WTC11 (cell line): ENCODE results near the gene NCKIPSD. TPM values are rescaled to one million over a fixed set of nuclear protein-coding genes. Genes with fewer than 3 reads are reported as not detected.
A peak's percentile ranks its signal among the peaks of the same experiment; 100 is the strongest.

Experiments used
- ATAC-seq: fragments of 200-7000 bp; cut with Tn5 transposase; 2 replicates; pipeline ENCODE4 v1.10.0; 2021; ENCODE audit warnings: mild to moderate bottlenecking, moderate library complexity
- CTCF ChIA-PET: fragments of 300-600 bp; sonication (Branson Sonifier 250); formaldehyde crosslinking; loops from one replicate; lab custom pipeline; 2021; ENCODE audit warnings: antibody characterized with exemption; lab: Charles Lee
- POLR2A ChIA-PET: fragments of 350-600 bp; sonication (Branson Sonifier 250); formaldehyde crosslinking; loops from one replicate; lab custom pipeline; 2021; ENCODE audit warnings: antibody characterized with exemption; lab: Charles Lee
- DNase-seq: peaks from one replicate; pipeline ENCODE4 v3.0.0; 2021; ENCODE audit warnings: low spot score
- H3K27ac Mint-ChIP-seq: 2 replicates; pipeline ENCODE4 v1.8.0; 2021; ENCODE audit warnings: mixed read lengths
- H3K27me3 Mint-ChIP-seq: 2 replicates; pipeline ENCODE4 v1.8.0; 2021; ENCODE audit warnings: low read depth, mild to moderate bottlenecking, moderate library complexity, mixed read lengths
- H3K36me3 Mint-ChIP-seq: 2 replicates; pipeline ENCODE4 v1.8.0; 2021; ENCODE audit warnings: mixed read lengths
- H3K4me1 Mint-ChIP-seq: 2 replicates; pipeline ENCODE4 v1.8.0; 2022; ENCODE audit warnings: mixed read lengths
- H3K4me3 Mint-ChIP-seq: 2 replicates; pipeline ENCODE4 v1.8.0; 2021; ENCODE audit warnings: mild to moderate bottlenecking, moderate library complexity, mixed read lengths
- H3K9me3 Mint-ChIP-seq: 2 replicates; pipeline ENCODE4 v1.8.0; 2021; ENCODE audit warnings: mixed read lengths
- CBFB ChIP-seq: sonication (generic); formaldehyde crosslinking; IDR thresholded peaks from 2 replicates; pipeline ENCODE4 v1.8.1; 2022; ENCODE audit warnings: mild to moderate bottlenecking, low read depth, missing genetic modification reagents
- CREB1 ChIP-seq: sonication (generic); formaldehyde crosslinking; IDR thresholded peaks from 2 replicates; pipeline ENCODE4 v1.8.0; 2023; ENCODE audit warnings: mild to moderate bottlenecking, missing genetic modification reagents
- CREM ChIP-seq: sonication (generic); formaldehyde crosslinking; IDR thresholded peaks from 2 replicates; pipeline ENCODE4 v1.8.1; 2022; ENCODE audit warnings: mild to moderate bottlenecking, missing genetic modification reagents, moderate library complexity
- ELF4 ChIP-seq: sonication (generic); formaldehyde crosslinking; IDR thresholded peaks from 2 replicates; pipeline ENCODE4 v1.8.1; 2022; ENCODE audit warnings: low read depth, mild to moderate bottlenecking, moderate library complexity, missing genetic modification reagents
- ESRRA ChIP-seq: sonication (generic); formaldehyde crosslinking; IDR thresholded peaks from 2 replicates; pipeline ENCODE4 v1.8.1; 2022; ENCODE audit warnings: mild to moderate bottlenecking, missing genetic modification reagents, borderline replicate concordance
- GABPB1 ChIP-seq: sonication (generic); formaldehyde crosslinking; IDR thresholded peaks from 2 replicates; pipeline ENCODE4 v1.8.1; 2023; ENCODE audit warnings: mild to moderate bottlenecking, missing genetic modification reagents
- HMGA2 ChIP-seq: fragments of 250-450 bp; sonication (Bioruptor Pico); IDR thresholded peaks from 2 replicates; pipeline ENCODE4 v1.4.0; 2021; ENCODE audit warnings: mild to moderate bottlenecking, moderate library complexity
- JAZF1 ChIP-seq: fragments of 250-450 bp; sonication (Bioruptor Pico); IDR thresholded peaks from 2 replicates; pipeline ENCODE4 v1.9.0; 2021; ENCODE audit warnings: moderate library complexity, mild to moderate bottlenecking, inconsistent platforms
- JUN ChIP-seq: sonication (generic); formaldehyde crosslinking; IDR thresholded peaks from 2 replicates; pipeline ENCODE4 v1.8.0; 2023; ENCODE audit warnings: mild to moderate bottlenecking, missing genetic modification reagents
- NFE2L1 ChIP-seq: sonication (generic); formaldehyde crosslinking; IDR thresholded peaks from 2 replicates; pipeline ENCODE4 v1.8.1; 2023; ENCODE audit warnings: missing genetic modification reagents
- NFYB ChIP-seq: sonication (generic); formaldehyde crosslinking; conservative IDR thresholded peaks from 2 replicates; pipeline ENCODE4 v1.8.0; 2022; ENCODE audit warnings: low read depth, missing genetic modification reagents
- SMAD3 ChIP-seq: sonication (generic); formaldehyde crosslinking; IDR thresholded peaks from 2 replicates; pipeline ENCODE4 v1.8.0; 2022; ENCODE audit warnings: missing genetic modification reagents, mild to moderate bottlenecking, borderline replicate concordance
- ZNF416 ChIP-seq: fragments of 250-450 bp; sonication (Bioruptor Pico); IDR thresholded peaks from 2 replicates; pipeline ENCODE4 v1.9.0; 2021; ENCODE audit warnings: mild to moderate bottlenecking, inconsistent platforms
- ZNF423 ChIP-seq: fragments of 250-450 bp; sonication (Bioruptor Pico); IDR thresholded peaks from 2 replicates; pipeline ENCODE4 v2.1.2; 2022; ENCODE audit warnings: mild to moderate bottlenecking, moderate library complexity
- total RNA-seq: library from RNA; stranded (reverse); gene quantifications from 3 replicates; pipeline ENCODE4 v1.2.3, GENCODE V29; 2021
- TF ChIP-seq, protein P1 (sequence below): fragments of 250-450 bp; sonication (Bioruptor Pico); IDR thresholded peaks from 2 replicates; pipeline ENCODE4 v1.9.0; 2021; ENCODE audit warnings: moderate library complexity, mild to moderate bottlenecking, inconsistent platforms, borderline replicate concordance
- TF ChIP-seq, protein P2 (sequence below): sonication (generic); formaldehyde crosslinking; IDR thresholded peaks from 2 replicates; pipeline ENCODE4 v1.8.0; 2022; ENCODE audit warnings: mild to moderate bottlenecking, missing genetic modification reagents
- TF ChIP-seq, protein P3 (sequence below): sonication (generic); formaldehyde crosslinking; IDR thresholded peaks from 2 replicates; pipeline ENCODE4 v1.8.0; 2023; ENCODE audit warnings: missing genetic modification reagents
- TF ChIP-seq, protein P4 (sequence below): sonication (generic); formaldehyde crosslinking; IDR thresholded peaks from 2 replicates; pipeline ENCODE4 v1.8.0; 2022; ENCODE audit warnings: mild to moderate bottlenecking, missing genetic modification reagents
- TF ChIP-seq, protein P5 (sequence below): sonication (generic); formaldehyde crosslinking; IDR thresholded peaks from 2 replicates; pipeline ENCODE4 v1.8.0; 2022; ENCODE audit warnings: missing genetic modification reagents
- TF ChIP-seq, protein P6 (sequence below): sonication (generic); formaldehyde crosslinking; conservative IDR thresholded peaks from 2 replicates; pipeline ENCODE4 v1.8.1; 2022; ENCODE audit warnings: mild to moderate bottlenecking, missing genetic modification reagents
- TF ChIP-seq, protein P7 (sequence below): fragments of 200-600 bp; IDR thresholded peaks from 2 replicates; pipeline ENCODE4 v1.8.0; 2022; ENCODE audit warnings: antibody characterized with exemption
- TF ChIP-seq, protein P8 (sequence below): sonication (generic); formaldehyde crosslinking; IDR thresholded peaks from 2 replicates; pipeline ENCODE4 v1.8.0; 2022; ENCODE audit warnings: mild to moderate bottlenecking, missing genetic modification reagents
- TF ChIP-seq, protein P9 (sequence below): sonication (generic); formaldehyde crosslinking; IDR thresholded peaks from 2 replicates; pipeline ENCODE4 v1.8.1; 2023; ENCODE audit warnings: mild to moderate bottlenecking, missing genetic modification reagents, moderate library complexity

Gene NCKIPSD
- total RNA-seq, 1 experiment from 2014 or later = 40.1 TPM

DNA sequence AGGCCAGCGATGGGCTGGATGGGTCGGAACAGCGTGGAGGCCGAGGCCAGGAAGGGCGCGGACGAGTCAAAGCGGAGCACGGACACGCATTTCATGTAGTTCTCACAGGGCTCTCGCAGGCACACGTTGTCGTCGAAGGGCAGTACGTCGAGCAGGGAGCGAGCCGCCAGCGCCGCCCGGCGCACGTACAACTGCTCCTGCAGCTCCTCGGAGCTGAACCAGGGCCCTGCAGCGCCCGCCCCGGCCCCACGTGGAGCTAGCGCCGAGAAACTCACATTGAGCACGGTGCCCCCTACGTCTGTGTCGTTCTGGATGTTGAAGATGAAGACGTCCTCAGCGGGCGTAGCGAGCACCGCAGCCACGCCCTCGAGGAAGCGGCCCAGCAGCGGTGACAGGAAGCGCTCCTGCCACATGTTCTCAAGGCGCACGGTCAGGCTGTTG lies 28.9 kb downstream of the NCKIPSD start (continued):
- TF ChIP-seq ESRRA (CRISPR knock-in tag) (no peak), JUN (CRISPR knock-in tag) (0 out of 2 replicates have a peak, but pooled peaks have one; percentile 2)
- TF ChIP-seq, protein P1, sequence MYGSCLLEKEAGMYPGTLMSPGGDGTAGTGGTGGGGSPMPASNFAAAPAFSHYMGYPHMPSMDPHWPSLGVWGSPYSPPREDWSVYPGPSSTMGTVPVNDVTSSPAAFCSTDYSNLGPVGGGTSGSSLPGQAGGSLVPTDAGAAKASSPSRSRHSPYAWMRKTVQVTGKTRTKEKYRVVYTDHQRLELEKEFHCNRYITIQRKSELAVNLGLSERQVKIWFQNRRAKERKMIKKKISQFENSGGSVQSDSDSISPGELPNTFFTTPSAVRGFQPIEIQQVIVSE = no peak

DNA sequence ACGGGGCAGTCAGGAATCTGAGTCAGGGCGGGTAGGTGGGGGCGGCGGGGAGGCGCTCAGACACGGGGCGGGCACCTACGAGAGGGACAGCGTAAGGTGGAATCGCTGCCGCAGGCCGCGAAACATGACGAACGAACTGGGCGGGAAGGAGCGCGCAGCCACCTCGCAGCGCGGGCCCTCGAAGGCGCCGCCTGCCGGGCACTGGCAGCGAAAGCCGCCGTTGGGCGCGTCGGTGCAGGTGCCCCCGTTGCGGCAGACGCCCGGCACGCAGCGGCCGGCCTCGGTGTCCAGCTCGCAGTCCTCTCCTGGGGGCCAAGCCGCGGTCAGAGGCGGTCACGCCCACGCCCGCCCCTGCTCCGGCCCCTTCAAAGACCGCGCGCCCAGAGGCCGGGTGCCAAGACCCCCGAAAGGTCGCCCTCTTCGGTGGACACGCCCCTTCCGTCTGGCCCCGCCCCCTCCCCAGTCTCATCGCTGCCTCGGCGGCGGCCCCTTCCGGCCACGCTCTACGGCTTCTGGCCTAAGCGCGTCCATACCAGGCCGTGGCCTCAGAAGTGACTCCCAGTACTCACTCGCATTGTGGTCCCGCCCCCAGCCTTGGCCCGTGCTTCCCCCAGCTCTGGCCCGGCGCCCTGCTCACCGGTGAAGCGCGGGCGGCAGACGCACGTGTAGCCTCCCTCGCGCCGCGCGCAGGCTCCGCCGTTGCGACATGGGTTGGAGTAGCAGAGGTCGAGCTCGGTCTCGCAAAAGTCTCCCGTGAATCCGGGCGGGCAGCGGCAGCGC lies 29.5 kb downstream of the NCKIPSD start:
- peak overlapping the region; percentile 63 for H3K4me3 Mint-ChIP-seq
- H3K27me3 Mint-ChIP-seq = peaks cover 4% of the 10 kb centered on the region; the same call in 1 of the 2 replicates
- CTCF ChIA-PET = interaction anchor here (0.6 to 4.6 kb wide), 13 partner anchors 9 to 351 kb away, joined by 3 to 46 read pairs (median 3); partner anchors contain the start of genes NCKIPSD, PFKFB4, SLC26A6 and UQCRC1
- ATAC-seq (peak; percentile 90), DNase-seq (peak; percentile 91)
- POLR2A ChIA-PET = interaction anchor here (0.8 to 2.5 kb wide), 2 partner anchors 21 to 100 kb away, joined by 3 to 13 read pairs; partner anchors contain the start of genes PFKFB4 and SLC26A6
- peak overlapping the region; percentile 78 for H3K27ac Mint-ChIP-seq
- H3K9me3 Mint-ChIP-seq = peaks cover 6% of the 10 kb centered on the region; the same call in 1 of the 2 replicates
- peaks cover 13% of the 10 kb centered on the region for H3K4me1 Mint-ChIP-seq
- peaks cover 44% of the 10 kb centered on the region for H3K36me3 Mint-ChIP-seq
- TF ChIP-seq CBFB (CRISPR knock-in tag) (no peak), GABPB1 (CRISPR knock-in tag) (no peak), CREM (CRISPR knock-in tag) (0 out of 2 replicates have a peak, but pooled peaks have one; percentile 40), ZNF423 (no peak), JAZF1 (CRISPR knock-in tag) (no peak), NFYB (CRISPR knock-in tag) (no peak), SMAD3 (CRISPR knock-in tag) (peak; percentile 72; the same call in 1 of the 2 replicates), HMGA2 (CRISPR knock-in tag) (no peak), ELF4 (0 out of 2 replicates have a peak, but pooled peaks have one; percentile 63), ZNF416 (peak; percentile 57; the same call in 1 of the 2 replicates), CREB1 (CRISPR knock-in tag) (peak; percentile 26; the same call in 1 of the 2 replicates), NFE2L1 (CRISPR knock-in tag) (peak; percentile 39; the same call in 1 of the 2 replicates)
- TF ChIP-seq, protein P2, sequence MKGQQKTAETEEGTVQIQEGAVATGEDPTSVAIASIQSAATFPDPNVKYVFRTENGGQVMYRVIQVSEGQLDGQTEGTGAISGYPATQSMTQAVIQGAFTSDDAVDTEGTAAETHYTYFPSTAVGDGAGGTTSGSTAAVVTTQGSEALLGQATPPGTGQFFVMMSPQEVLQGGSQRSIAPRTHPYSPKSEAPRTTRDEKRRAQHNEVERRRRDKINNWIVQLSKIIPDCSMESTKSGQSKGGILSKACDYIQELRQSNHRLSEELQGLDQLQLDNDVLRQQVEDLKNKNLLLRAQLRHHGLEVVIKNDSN (CRISPR knock-in tag) = peak; percentile 56; the same call in 1 of the 2 replicates
- TF ChIP-seq, protein P3, sequence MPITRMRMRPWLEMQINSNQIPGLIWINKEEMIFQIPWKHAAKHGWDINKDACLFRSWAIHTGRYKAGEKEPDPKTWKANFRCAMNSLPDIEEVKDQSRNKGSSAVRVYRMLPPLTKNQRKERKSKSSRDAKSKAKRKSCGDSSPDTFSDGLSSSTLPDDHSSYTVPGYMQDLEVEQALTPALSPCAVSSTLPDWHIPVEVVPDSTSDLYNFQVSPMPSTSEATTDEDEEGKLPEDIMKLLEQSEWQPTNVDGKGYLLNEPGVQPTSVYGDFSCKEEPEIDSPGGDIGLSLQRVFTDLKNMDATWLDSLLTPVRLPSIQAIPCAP (CRISPR knock-in tag) = peak; percentile 60; the same call in 1 of the 2 replicates
- TF ChIP-seq, protein P4, sequence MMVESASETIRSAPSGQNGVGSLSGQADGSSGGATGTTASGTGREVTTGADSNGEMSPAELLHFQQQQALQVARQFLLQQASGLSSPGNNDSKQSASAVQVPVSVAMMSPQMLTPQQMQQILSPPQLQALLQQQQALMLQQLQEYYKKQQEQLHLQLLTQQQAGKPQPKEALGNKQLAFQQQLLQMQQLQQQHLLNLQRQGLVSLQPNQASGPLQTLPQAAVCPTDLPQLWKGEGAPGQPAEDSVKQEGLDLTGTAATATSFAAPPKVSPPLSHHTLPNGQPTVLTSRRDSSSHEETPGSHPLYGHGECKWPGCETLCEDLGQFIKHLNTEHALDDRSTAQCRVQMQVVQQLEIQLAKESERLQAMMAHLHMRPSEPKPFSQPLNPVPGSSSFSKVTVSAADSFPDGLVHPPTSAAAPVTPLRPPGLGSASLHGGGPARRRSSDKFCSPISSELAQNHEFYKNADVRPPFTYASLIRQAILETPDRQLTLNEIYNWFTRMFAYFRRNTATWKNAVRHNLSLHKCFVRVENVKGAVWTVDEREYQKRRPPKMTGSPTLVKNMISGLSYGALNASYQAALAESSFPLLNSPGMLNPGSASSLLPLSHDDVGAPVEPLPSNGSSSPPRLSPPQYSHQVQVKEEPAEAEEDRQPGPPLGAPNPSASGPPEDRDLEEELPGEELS (CRISPR knock-in tag) = peak; percentile 49
- TF ChIP-seq, protein P5, sequence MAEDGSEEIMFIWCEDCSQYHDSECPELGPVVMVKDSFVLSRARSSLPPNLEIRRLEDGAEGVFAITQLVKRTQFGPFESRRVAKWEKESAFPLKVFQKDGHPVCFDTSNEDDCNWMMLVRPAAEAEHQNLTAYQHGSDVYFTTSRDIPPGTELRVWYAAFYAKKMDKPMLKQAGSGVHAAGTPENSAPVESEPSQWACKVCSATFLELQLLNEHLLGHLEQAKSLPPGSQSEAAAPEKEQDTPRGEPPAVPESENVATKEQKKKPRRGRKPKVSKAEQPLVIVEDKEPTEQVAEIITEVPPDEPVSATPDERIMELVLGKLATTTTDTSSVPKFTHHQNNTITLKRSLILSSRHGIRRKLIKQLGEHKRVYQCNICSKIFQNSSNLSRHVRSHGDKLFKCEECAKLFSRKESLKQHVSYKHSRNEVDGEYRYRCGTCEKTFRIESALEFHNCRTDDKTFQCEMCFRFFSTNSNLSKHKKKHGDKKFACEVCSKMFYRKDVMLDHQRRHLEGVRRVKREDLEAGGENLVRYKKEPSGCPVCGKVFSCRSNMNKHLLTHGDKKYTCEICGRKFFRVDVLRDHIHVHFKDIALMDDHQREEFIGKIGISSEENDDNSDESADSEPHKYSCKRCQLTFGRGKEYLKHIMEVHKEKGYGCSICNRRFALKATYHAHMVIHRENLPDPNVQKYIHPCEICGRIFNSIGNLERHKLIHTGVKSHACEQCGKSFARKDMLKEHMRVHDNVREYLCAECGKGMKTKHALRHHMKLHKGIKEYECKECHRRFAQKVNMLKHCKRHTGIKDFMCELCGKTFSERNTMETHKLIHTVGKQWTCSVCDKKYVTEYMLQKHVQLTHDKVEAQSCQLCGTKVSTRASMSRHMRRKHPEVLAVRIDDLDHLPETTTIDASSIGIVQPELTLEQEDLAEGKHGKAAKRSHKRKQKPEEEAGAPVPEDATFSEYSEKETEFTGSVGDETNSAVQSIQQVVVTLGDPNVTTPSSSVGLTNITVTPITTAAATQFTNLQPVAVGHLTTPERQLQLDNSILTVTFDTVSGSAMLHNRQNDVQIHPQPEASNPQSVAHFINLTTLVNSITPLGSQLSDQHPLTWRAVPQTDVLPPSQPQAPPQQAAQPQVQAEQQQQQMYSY (CRISPR knock-in tag) = no peak
- TF ChIP-seq, protein P6, sequence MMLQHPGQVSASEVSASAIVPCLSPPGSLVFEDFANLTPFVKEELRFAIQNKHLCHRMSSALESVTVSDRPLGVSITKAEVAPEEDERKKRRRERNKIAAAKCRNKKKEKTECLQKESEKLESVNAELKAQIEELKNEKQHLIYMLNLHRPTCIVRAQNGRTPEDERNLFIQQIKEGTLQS (CRISPR knock-in tag) = no peak
- TF ChIP-seq, protein P7, sequence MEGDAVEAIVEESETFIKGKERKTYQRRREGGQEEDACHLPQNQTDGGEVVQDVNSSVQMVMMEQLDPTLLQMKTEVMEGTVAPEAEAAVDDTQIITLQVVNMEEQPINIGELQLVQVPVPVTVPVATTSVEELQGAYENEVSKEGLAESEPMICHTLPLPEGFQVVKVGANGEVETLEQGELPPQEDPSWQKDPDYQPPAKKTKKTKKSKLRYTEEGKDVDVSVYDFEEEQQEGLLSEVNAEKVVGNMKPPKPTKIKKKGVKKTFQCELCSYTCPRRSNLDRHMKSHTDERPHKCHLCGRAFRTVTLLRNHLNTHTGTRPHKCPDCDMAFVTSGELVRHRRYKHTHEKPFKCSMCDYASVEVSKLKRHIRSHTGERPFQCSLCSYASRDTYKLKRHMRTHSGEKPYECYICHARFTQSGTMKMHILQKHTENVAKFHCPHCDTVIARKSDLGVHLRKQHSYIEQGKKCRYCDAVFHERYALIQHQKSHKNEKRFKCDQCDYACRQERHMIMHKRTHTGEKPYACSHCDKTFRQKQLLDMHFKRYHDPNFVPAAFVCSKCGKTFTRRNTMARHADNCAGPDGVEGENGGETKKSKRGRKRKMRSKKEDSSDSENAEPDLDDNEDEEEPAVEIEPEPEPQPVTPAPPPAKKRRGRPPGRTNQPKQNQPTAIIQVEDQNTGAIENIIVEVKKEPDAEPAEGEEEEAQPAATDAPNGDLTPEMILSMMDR = peak; percentile 47
- TF ChIP-seq, protein P8, sequence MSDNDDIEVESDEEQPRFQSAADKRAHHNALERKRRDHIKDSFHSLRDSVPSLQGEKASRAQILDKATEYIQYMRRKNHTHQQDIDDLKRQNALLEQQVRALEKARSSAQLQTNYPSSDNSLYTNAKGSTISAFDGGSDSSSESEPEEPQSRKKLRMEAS (CRISPR knock-in tag) = peak; percentile 97
- TF ChIP-seq, protein P9, sequence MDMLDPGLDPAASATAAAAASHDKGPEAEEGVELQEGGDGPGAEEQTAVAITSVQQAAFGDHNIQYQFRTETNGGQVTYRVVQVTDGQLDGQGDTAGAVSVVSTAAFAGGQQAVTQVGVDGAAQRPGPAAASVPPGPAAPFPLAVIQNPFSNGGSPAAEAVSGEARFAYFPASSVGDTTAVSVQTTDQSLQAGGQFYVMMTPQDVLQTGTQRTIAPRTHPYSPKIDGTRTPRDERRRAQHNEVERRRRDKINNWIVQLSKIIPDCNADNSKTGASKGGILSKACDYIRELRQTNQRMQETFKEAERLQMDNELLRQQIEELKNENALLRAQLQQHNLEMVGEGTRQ (CRISPR knock-in tag) = no peak
